Cardiac muscle cell (in vitro differentiated cells and primary cell): Measurements from ENCODE around the gene A3GALT2. TPM values are rescaled to one million over a fixed set of nuclear protein-coding genes. Genes with fewer than 3 reads are reported as not detected.
A peak's percentile ranks its signal among the peaks of the same experiment; 100 is the strongest.

Source experiments
- DNase-seq, 2 donors: peaks; one replicate each; pipeline versions ENCODE4 v3.0.0 to v3.0.0-alpha.2; 2010 to 2017; ENCODE audit warnings: low read depth in 1 of 2, low spot score in 1 of 2
- H3K27ac ChIP-seq: fragments of 200-600 bp; sonication (generic); 2 replicates; pipeline ENCODE4 v1.5.1; 2016
- H3K27me3 ChIP-seq: fragments of 200-600 bp; sonication (generic); 2 replicates; pipeline ENCODE4 v1.6.0; 2016; ENCODE audit warnings: control low read depth
- H3K36me3 ChIP-seq: fragments of 200-600 bp; sonication (generic); 2 replicates; pipeline ENCODE4 v1.5.1; 2016; ENCODE audit warnings: control low read depth
- H3K4me1 ChIP-seq: fragments of 200-600 bp; sonication (generic); 2 replicates; pipeline ENCODE4 v1.8.1; 2017; ENCODE audit warnings: low read depth, mild to moderate bottlenecking, mixed run types
- H3K4me3 ChIP-seq: fragments of 200-600 bp; sonication (generic); 2 replicates; pipeline ENCODE4 v1.5.1; 2016; ENCODE audit warnings: mild to moderate bottlenecking
- H3K9me3 ChIP-seq: fragments of 200-600 bp; sonication (generic); 2 replicates; pipeline ENCODE4 v1.5.1; 2017; ENCODE audit warnings: low read depth, mild to moderate bottlenecking, control low read depth
- polyA plus RNA-seq: library from polyadenylated mRNA; unstranded; fragments of >200 nt; fragmentation: Nextera tagmentation; extraction: Ambion mirVana; gene quantifications from 2 replicates; pipeline ENCODE4 v1.2.1, GENCODE V29; 2016
- total RNA-seq: library from RNA; depleted of rRNA; stranded (reverse); fragments of >200 nt; gene quantifications from 2 replicates; pipeline ENCODE4 v1.2.3, GENCODE V29; 2016
- TF ChIP-seq, protein P1 (sequence below): IDR thresholded peaks from 2 replicates; pipeline ENCODE4 v1.5.1; 2012; ENCODE audit warnings: low read depth, mild to moderate bottlenecking, low read length

Gene A3GALT2
- not detected in 2 replicates for total RNA-seq
- polyA plus RNA-seq = 0.57 TPM in 1 of 2 replicates, not detected in the other

DNA sequence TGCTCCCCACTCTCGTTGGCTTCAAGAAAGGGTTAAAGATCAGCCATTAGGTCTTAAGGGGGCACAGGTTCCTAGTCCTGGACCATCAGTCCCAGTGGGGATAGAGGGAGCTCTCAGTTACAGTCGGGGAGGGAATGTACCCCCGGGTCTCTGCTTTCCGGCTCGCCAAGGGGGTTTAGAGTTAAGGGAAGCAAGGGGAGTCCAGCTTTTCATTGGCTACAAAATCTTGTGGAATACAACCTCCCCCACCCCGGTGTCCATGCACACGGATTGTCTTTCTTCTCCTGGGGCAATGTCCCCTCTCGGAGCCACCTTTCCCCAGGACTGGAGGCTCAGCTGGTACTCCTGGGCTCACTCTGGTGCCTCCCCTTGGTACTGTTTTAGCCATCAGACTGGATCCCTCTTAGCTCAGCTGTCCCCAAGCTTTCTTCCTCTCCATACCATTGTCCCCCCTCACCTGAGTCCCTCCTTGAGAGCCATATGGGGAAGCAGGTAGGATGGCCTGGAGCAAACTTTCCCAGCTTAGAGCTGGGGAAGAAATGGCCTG, at the start of gene A3GALT2:
Gene A3GALT2 (minus strand): TSS at position 480 of the 547 bp plus-strand sequence. CDS start 0 bp downstream, at position 480.
- DNase-seq = no peak
- H3K9me3 ChIP-seq = no peaks in the 10 kb centered on the region
- TF ChIP-seq, protein P1, sequence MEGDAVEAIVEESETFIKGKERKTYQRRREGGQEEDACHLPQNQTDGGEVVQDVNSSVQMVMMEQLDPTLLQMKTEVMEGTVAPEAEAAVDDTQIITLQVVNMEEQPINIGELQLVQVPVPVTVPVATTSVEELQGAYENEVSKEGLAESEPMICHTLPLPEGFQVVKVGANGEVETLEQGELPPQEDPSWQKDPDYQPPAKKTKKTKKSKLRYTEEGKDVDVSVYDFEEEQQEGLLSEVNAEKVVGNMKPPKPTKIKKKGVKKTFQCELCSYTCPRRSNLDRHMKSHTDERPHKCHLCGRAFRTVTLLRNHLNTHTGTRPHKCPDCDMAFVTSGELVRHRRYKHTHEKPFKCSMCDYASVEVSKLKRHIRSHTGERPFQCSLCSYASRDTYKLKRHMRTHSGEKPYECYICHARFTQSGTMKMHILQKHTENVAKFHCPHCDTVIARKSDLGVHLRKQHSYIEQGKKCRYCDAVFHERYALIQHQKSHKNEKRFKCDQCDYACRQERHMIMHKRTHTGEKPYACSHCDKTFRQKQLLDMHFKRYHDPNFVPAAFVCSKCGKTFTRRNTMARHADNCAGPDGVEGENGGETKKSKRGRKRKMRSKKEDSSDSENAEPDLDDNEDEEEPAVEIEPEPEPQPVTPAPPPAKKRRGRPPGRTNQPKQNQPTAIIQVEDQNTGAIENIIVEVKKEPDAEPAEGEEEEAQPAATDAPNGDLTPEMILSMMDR = no peak
- H3K4me3 ChIP-seq = no peak within 1 kb of the TSS
- no peaks in the 10 kb centered on the region for H3K4me1 ChIP-seq
- peaks cover 21% of the 10 kb centered on the region for H3K36me3 ChIP-seq
- H3K27me3 ChIP-seq = no peaks in the 10 kb centered on the region
- H3K27ac ChIP-seq = no peak within 1 kb of the TSS

- TF ChIP-seq, protein P1 = peak; percentile 2
- H3K4me3 ChIP-seq = no peak overlapping the region
- DNase-seq = peak in 1 of 2 donors; percentile 69
- no peaks in the 10 kb centered on the region for H3K9me3 ChIP-seq
- H3K27me3 ChIP-seq = no peaks in the 10 kb centered on the region
- peaks cover 18% of the 10 kb centered on the region for H3K4me1 ChIP-seq
- no peak overlapping the region for H3K27ac ChIP-seq
- H3K36me3 ChIP-seq = no peaks in the 10 kb centered on the region
These were observed 49.4 kb upstream of the A3GALT2 start for GRCh38 chr1:33370301-33370700.

- no peak overlapping the region for H3K27ac ChIP-seq
- no peaks in the 10 kb centered on the region for H3K36me3 ChIP-seq
- no peak overlapping the region for H3K4me3 ChIP-seq
- TF ChIP-seq, protein P1 = no peak
- H3K4me1 ChIP-seq = peaks cover 23% of the 10 kb centered on the region
- H3K9me3 ChIP-seq = no peaks in the 10 kb centered on the region
- no peak for DNase-seq
- no peaks in the 10 kb centered on the region for H3K27me3 ChIP-seq
These were observed 48.9 kb upstream of the A3GALT2 start for GRCh38 chr1:33369764-33370163.

DNA sequence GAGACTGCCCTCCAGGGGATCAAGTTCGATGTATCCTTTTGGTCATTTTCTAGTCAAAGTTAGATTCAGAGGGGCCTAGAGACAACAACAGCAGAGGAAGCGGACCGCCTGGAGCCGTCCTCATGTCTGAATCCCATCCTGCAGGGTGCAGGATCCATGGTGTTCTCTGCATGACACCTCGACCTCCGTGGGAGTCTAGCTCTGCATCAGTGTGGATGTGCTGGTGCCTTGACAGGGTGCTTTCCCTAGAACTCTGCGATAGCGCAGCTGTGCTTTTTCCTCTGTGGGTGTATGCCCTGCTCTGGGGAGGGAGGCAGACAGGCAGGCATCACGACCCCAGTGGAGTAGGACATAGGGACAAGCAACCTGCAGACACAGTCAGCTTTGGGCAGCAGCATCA, 48.2 kb upstream of the A3GALT2 start:
- no peaks in the 10 kb centered on the region for H3K9me3 ChIP-seq
- H3K27ac ChIP-seq = no peak overlapping the region
- H3K36me3 ChIP-seq = no peaks in the 10 kb centered on the region
- H3K27me3 ChIP-seq = no peaks in the 10 kb centered on the region
- TF ChIP-seq, protein P1 = no peak
- H3K4me1 ChIP-seq = peaks cover 29% of the 10 kb centered on the region
- DNase-seq = no peak
- H3K4me3 ChIP-seq = no peak overlapping the region

GRCh38 chr1:33368431-33368830, 47.5 kb upstream of the A3GALT2 start:
- Histone ChIP-seq H3K9me3 (no peaks in the 10 kb centered on the region), H3K36me3 (no peaks in the 10 kb centered on the region), H3K4me1 (peaks cover 31% of the 10 kb centered on the region), H3K27me3 (no peaks in the 10 kb centered on the region), H3K27ac (no peak overlapping the region), H3K4me3 (no peak overlapping the region)
- TF ChIP-seq, protein P1 = no peak
- no peak for DNase-seq
